Measurements from ENCODE around the gene HIBCH.

The HIBCH gene

DNA sequence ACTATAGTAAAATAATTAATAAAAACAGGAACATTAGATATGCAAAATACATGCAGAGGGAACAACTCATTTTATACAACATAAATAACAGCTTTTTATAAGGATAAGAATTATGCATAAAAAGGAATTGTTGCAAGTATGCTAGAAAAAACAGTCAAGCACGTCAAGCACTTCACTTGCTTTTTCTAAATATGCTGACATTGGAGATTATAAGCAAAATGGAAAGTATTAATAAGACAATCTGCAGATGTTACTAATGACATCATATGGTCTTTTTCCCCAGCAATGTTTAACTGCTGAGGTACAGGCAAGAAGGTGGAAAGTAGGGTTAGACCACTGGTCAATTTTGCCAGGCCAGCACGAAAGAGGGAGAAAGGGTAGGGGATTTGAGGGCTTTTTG lies 111.7 kb downstream of the HIBCH start:
- H3K36me3 ChIP-seq (ENCODE audit: control insufficient read depth, insufficient read depth, low read length) = peaks cover 10% of the 10 kb centered on the region; the same call in 1 of the 2 replicates
- H3K4me3 ChIP-seq (ENCODE audit: low read depth, low read length) = no peak overlapping the region
- no peak overlapping the region for H3K27ac ChIP-seq (ENCODE audit: low read depth, low read length)
- no peaks in the 10 kb centered on the region for H3K27me3 ChIP-seq (ENCODE audit: control insufficient read depth, insufficient read depth, low read length)
- H3K4me1 ChIP-seq (ENCODE audit: control insufficient read depth, insufficient read depth, low read length) = no peaks in the 10 kb centered on the region
- H3K9ac ChIP-seq (ENCODE audit: low read length) = no peak overlapping the region
- no peaks in the 10 kb centered on the region for H3K9me3 ChIP-seq (ENCODE audit: control insufficient read depth, insufficient read depth, low read depth, low read length)

DNA sequence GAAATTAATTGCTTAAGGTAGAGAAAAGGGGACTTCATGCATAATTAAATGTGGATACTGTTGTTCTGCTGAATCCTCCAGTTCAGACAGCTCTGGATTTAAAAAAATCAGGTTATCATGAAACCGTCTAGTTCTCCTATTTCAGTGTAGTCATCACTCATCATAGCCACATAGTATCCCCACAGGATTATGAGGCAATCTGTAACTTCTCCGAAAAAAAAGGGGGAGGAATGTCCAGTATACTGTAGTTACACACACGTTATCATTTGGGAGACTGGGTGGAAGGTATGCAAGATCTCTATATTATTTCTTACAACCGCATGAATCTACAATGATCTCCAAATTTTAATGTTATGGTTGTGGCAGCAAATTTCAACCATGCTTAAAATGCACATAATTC lies 114.0 kb downstream of the HIBCH start:
- Histone ChIP-seq H3K4me3 (ENCODE audit: low read depth, low read length) (no peak overlapping the region), H3K27ac (ENCODE audit: low read depth, low read length) (no peak overlapping the region), H3K27me3 (ENCODE audit: control insufficient read depth, insufficient read depth, low read length) (no peaks in the 10 kb centered on the region), H3K4me1 (ENCODE audit: control insufficient read depth, insufficient read depth, low read length) (no peaks in the 10 kb centered on the region), H3K9ac (ENCODE audit: low read length) (no peak overlapping the region), H3K9me3 (ENCODE audit: control insufficient read depth, insufficient read depth, low read depth, low read length) (no peaks in the 10 kb centered on the region), H3K36me3 (ENCODE audit: control insufficient read depth, insufficient read depth, low read length) (0 out of 2 replicates have a peak, but pooled peaks cover 2% of the 10 kb centered on the region)

GRCh38 chr2:190202604-190203003 lies 117.0 kb downstream of the HIBCH start:
- Histone ChIP-seq H3K9me3 (ENCODE audit: control insufficient read depth, insufficient read depth, low read depth, low read length) (no peaks in the 10 kb centered on the region), H3K4me1 (ENCODE audit: control insufficient read depth, insufficient read depth, low read length) (no peaks in the 10 kb centered on the region), H3K4me3 (ENCODE audit: low read depth, low read length) (no peak overlapping the region), H3K9ac (ENCODE audit: low read length) (no peak overlapping the region), H3K36me3 (ENCODE audit: control insufficient read depth, insufficient read depth, low read length) (peaks cover 10% of the 10 kb centered on the region; the same call in 1 of the 2 replicates), H3K27me3 (ENCODE audit: control insufficient read depth, insufficient read depth, low read length) (no peaks in the 10 kb centered on the region), H3K27ac (ENCODE audit: low read depth, low read length) (no peak overlapping the region)

- H3K9me3 ChIP-seq (ENCODE audit: control insufficient read depth, insufficient read depth, low read depth, low read length) = no peaks in the 10 kb centered on the region
- H3K27me3 ChIP-seq (ENCODE audit: control insufficient read depth, insufficient read depth, low read length) = no peaks in the 10 kb centered on the region
- peaks cover 10% of the 10 kb centered on the region; the same call in 1 of the 2 replicates for H3K36me3 ChIP-seq (ENCODE audit: control insufficient read depth, insufficient read depth, low read length)
- H3K27ac ChIP-seq (ENCODE audit: low read depth, low read length) = no peak overlapping the region
- H3K4me3 ChIP-seq (ENCODE audit: low read depth, low read length) = no peak overlapping the region
- no peaks in the 10 kb centered on the region for H3K4me1 ChIP-seq (ENCODE audit: control insufficient read depth, insufficient read depth, low read length)
- no peak overlapping the region for H3K9ac ChIP-seq (ENCODE audit: low read length)
Measured at GRCh38 chr2:190202018-190202417, 117.6 kb downstream of the HIBCH start.

- H3K27ac ChIP-seq (ENCODE audit: low read depth, low read length) = no peak overlapping the region
- H3K4me3 ChIP-seq (ENCODE audit: low read depth, low read length) = no peak overlapping the region
- peaks cover 10% of the 10 kb centered on the region; the same call in 1 of the 2 replicates for H3K36me3 ChIP-seq (ENCODE audit: control insufficient read depth, insufficient read depth, low read length)
- no peaks in the 10 kb centered on the region for H3K4me1 ChIP-seq (ENCODE audit: control insufficient read depth, insufficient read depth, low read length)
- no peaks in the 10 kb centered on the region for H3K9me3 ChIP-seq (ENCODE audit: control insufficient read depth, insufficient read depth, low read depth, low read length)
- H3K9ac ChIP-seq (ENCODE audit: low read length) = no peak overlapping the region
- no peaks in the 10 kb centered on the region for H3K27me3 ChIP-seq (ENCODE audit: control insufficient read depth, insufficient read depth, low read length)
Measured at GRCh38 chr2:190200603-190201002, 119.0 kb downstream of the HIBCH start.

- Histone ChIP-seq H3K4me1 (ENCODE audit: control insufficient read depth, insufficient read depth, low read length) (no peaks in the 10 kb centered on the region), H3K27me3 (ENCODE audit: control insufficient read depth, insufficient read depth, low read length) (no peaks in the 10 kb centered on the region), H3K36me3 (ENCODE audit: control insufficient read depth, insufficient read depth, low read length) (peaks cover 10% of the 10 kb centered on the region; the same call in 1 of the 2 replicates), H3K9me3 (ENCODE audit: control insufficient read depth, insufficient read depth, low read depth, low read length) (no peaks in the 10 kb centered on the region), H3K27ac (ENCODE audit: low read depth, low read length) (no peak overlapping the region), H3K9ac (ENCODE audit: low read length) (no peak overlapping the region), H3K4me3 (ENCODE audit: low read depth, low read length) (no peak overlapping the region)
Measured at GRCh38 chr2:190199530-190199929, 120.1 kb downstream of the HIBCH start.

GRCh38 chr2:190199109-190199508 lies 120.5 kb downstream of the HIBCH start:
- no peak overlapping the region for H3K4me3 ChIP-seq (ENCODE audit: low read depth, low read length)
- H3K27me3 ChIP-seq (ENCODE audit: control insufficient read depth, insufficient read depth, low read length) = no peaks in the 10 kb centered on the region

GRCh38 chr2:190197143-190197720 lies 122.4 kb downstream of the HIBCH start:
- no peak overlapping the region for H3K9ac ChIP-seq (ENCODE audit: low read length)
- H3K4me1 ChIP-seq (ENCODE audit: control insufficient read depth, insufficient read depth, low read length) = no peaks in the 10 kb centered on the region
- H3K27me3 ChIP-seq (ENCODE audit: control insufficient read depth, insufficient read depth, low read length) = no peaks in the 10 kb centered on the region
- H3K36me3 ChIP-seq (ENCODE audit: control insufficient read depth, insufficient read depth, low read length) = peaks cover 7% of the 10 kb centered on the region; the same call in 1 of the 2 replicates
- H3K9me3 ChIP-seq (ENCODE audit: control insufficient read depth, insufficient read depth, low read depth, low read length) = no peaks in the 10 kb centered on the region
- H3K27ac ChIP-seq (ENCODE audit: low read depth, low read length) = no peak overlapping the region
- no peak overlapping the region for H3K4me3 ChIP-seq (ENCODE audit: low read depth, low read length)

More at GRCh38 chr2:190199109-190199508, 120.5 kb downstream of the HIBCH start:
- H3K9me3 ChIP-seq (ENCODE audit: control insufficient read depth, insufficient read depth, low read depth, low read length) = no peaks in the 10 kb centered on the region
- no peaks in the 10 kb centered on the region for H3K4me1 ChIP-seq (ENCODE audit: control insufficient read depth, insufficient read depth, low read length)
- H3K27ac ChIP-seq (ENCODE audit: low read depth, low read length) = no peak overlapping the region
- H3K36me3 ChIP-seq (ENCODE audit: control insufficient read depth, insufficient read depth, low read length) = peaks cover 10% of the 10 kb centered on the region; the same call in 1 of the 2 replicates
- H3K9ac ChIP-seq (ENCODE audit: low read length) = no peak overlapping the region

- no peaks in the 10 kb centered on the region for H3K36me3 ChIP-seq (ENCODE audit: control insufficient read depth, insufficient read depth, low read length)
- H3K4me3 ChIP-seq (ENCODE audit: low read depth, low read length) = no peak overlapping the region
- H3K9ac ChIP-seq (ENCODE audit: low read length) = no peak overlapping the region
- H3K27me3 ChIP-seq (ENCODE audit: control insufficient read depth, insufficient read depth, low read length) = no peaks in the 10 kb centered on the region
- no peak overlapping the region for H3K27ac ChIP-seq (ENCODE audit: low read depth, low read length)
- H3K4me1 ChIP-seq (ENCODE audit: control insufficient read depth, insufficient read depth, low read length) = no peaks in the 10 kb centered on the region
- H3K9me3 ChIP-seq (ENCODE audit: control insufficient read depth, insufficient read depth, low read depth, low read length) = no peaks in the 10 kb centered on the region
Measured at GRCh38 chr2:190190507-190191162, 129.0 kb downstream of the HIBCH start.

- Histone ChIP-seq H3K9ac (ENCODE audit: low read length) (no peak overlapping the region), H3K27ac (ENCODE audit: low read depth, low read length) (no peak overlapping the region), H3K4me3 (ENCODE audit: low read depth, low read length) (no peak overlapping the region), H3K9me3 (ENCODE audit: control insufficient read depth, insufficient read depth, low read depth, low read length) (no peaks in the 10 kb centered on the region), H3K27me3 (ENCODE audit: control insufficient read depth, insufficient read depth, low read length) (no peaks in the 10 kb centered on the region), H3K4me1 (ENCODE audit: control insufficient read depth, insufficient read depth, low read length) (no peaks in the 10 kb centered on the region), H3K36me3 (ENCODE audit: control insufficient read depth, insufficient read depth, low read length) (no peaks in the 10 kb centered on the region)
Measured at GRCh38 chr2:190188289-190188688, 131.3 kb downstream of the HIBCH start.

- Histone ChIP-seq H3K4me1 (ENCODE audit: control insufficient read depth, insufficient read depth, low read length) (no peaks in the 10 kb centered on the region), H3K9me3 (ENCODE audit: control insufficient read depth, insufficient read depth, low read depth, low read length) (no peaks in the 10 kb centered on the region), H3K27ac (ENCODE audit: low read depth, low read length) (no peak overlapping the region), H3K4me3 (ENCODE audit: low read depth, low read length) (no peak overlapping the region), H3K27me3 (ENCODE audit: control insufficient read depth, insufficient read depth, low read length) (peaks cover 9% of the 10 kb centered on the region), H3K36me3 (ENCODE audit: control insufficient read depth, insufficient read depth, low read length) (no peaks in the 10 kb centered on the region), H3K9ac (ENCODE audit: low read length) (no peak overlapping the region)
Measured at GRCh38 chr2:190186238-190186637, 133.4 kb downstream of the HIBCH start.
